Stimulated activated CD8-positive, alpha-beta memory T cell treated with anti-CD3 and anti-CD28 coated beads, Interleukin-15, amount 100 ng/mL, for 1 hour (primary cell): ENCODE measurements around the gene SEMA5B.

ENCODE experiments used
- DNase-seq: peaks from one replicate; pipeline ENCODE4 v3.0.0-alpha.2; 2020; ENCODE audit warnings: low read depth

The SEMA5B gene

GRCh38 chr3:123027292-123028232 is at the start of gene SEMA5B:
SEMA5B (minus strand) TSS chr3:123027763; CDS start chr3:122961263, 66,500 bp downstream.
- DNase-seq: no peak

- DNase-seq: no peak
Observed at GRCh38 chr3:123076496-123077418, 49.2 kb upstream of the SEMA5B start.

- no peak for DNase-seq
Observed at GRCh38 chr3:123076112-123076495, 48.5 kb upstream of the SEMA5B start.

- no peak for DNase-seq
Observed at GRCh38 chr3:123075359-123075758, 47.8 kb upstream of the SEMA5B start.

- DNase-seq: no peak
Observed at GRCh38 chr3:123072564-123072963, 45.0 kb upstream of the SEMA5B start.

- DNase-seq: no peak
Observed at GRCh38 chr3:123072152-123072551, 44.6 kb upstream of the SEMA5B start.

- no peak for DNase-seq
Observed at GRCh38 chr3:123071581-123071980, 44.0 kb upstream of the SEMA5B start.

GRCh38 chr3:123071146-123071545 is 43.6 kb upstream of the SEMA5B start:
- no peak for DNase-seq

- DNase-seq: no peak
Observed at GRCh38 chr3:123070510-123070909, 42.9 kb upstream of the SEMA5B start.

GRCh38 chr3:123068601-123069381 is 41.2 kb upstream of the SEMA5B start:
- DNase-seq: no peak

- no peak for DNase-seq
Observed at GRCh38 chr3:123067689-123068600, 40.4 kb upstream of the SEMA5B start.

GRCh38 chr3:123066896-123067688 is 39.5 kb upstream of the SEMA5B start, which contains the start of gene PDIA5:
PDIA5 (plus strand) TSS chr3:123067025; CDS start chr3:123067165, 140 bp downstream.
- peak; percentile 8 for DNase-seq

- DNase-seq: no peak
Observed at GRCh38 chr3:123066599-123066895, 39.0 kb upstream of the SEMA5B start.

- DNase-seq: no peak
Observed at GRCh38 chr3:123064914-123065313, 37.4 kb upstream of the SEMA5B start.

- DNase-seq: no peak
Observed at GRCh38 chr3:123064506-123064905, 36.9 kb upstream of the SEMA5B start.

- no peak for DNase-seq
Observed at GRCh38 chr3:123063034-123063433, 35.5 kb upstream of the SEMA5B start.

- no peak for DNase-seq
Observed at GRCh38 chr3:123061856-123062255, 34.3 kb upstream of the SEMA5B start.

- DNase-seq: no peak
Observed at GRCh38 chr3:123060054-123060453, 32.5 kb upstream of the SEMA5B start.

- no peak for DNase-seq
Observed at GRCh38 chr3:123058505-123058904, 30.9 kb upstream of the SEMA5B start.

- DNase-seq: no peak
Observed at GRCh38 chr3:123055352-123055751, 27.8 kb upstream of the SEMA5B start.
